Kidney epithelial cell (primary cell): ENCODE data around the gene IQCC. TPM values are rescaled to one million over a fixed set of nuclear protein-coding genes. Genes with fewer than 3 reads are reported as not detected.

Experiments
- DNase-seq: peaks from one replicate; pipeline ENCODE4 v3.0.0-alpha.2; 2010; ENCODE audit warnings: low read depth
- H3K27me3 ChIP-seq: 2 replicates; pipeline ENCODE4 v1.6.0; 2011; ENCODE audit warnings: low read length; ENCODE audit not compliant: control insufficient read depth, insufficient read depth
- H3K36me3 ChIP-seq: 2 replicates; pipeline ENCODE4 v1.5.1; 2011; ENCODE audit warnings: low read length; ENCODE audit not compliant: control insufficient read depth, insufficient read depth
- H3K4me3 ChIP-seq: 2 replicates; pipeline ENCODE4 v1.5.1; 2011; ENCODE audit warnings: low read depth, mild to moderate bottlenecking, control low read depth, low read length
- CTCF ChIP-seq: IDR thresholded peaks from 2 replicates; pipeline ENCODE4 v1.5.1; 2011; ENCODE audit warnings: mild to moderate bottlenecking, moderate library complexity, low read length, control low read depth, inconsistent platforms; ENCODE audit not compliant: insufficient read depth, poor library complexity, severe bottlenecking
- total RNA-seq: library from RNA; depleted of rRNA; stranded (reverse); fragments of >200 nt; gene quantifications from 2 replicates; pipeline ENCODE4 v1.2.3, GENCODE V29; 2015

Gene IQCC
- total RNA-seq, 1 donor from 2014 or later: 2.5 TPM

DNA sequence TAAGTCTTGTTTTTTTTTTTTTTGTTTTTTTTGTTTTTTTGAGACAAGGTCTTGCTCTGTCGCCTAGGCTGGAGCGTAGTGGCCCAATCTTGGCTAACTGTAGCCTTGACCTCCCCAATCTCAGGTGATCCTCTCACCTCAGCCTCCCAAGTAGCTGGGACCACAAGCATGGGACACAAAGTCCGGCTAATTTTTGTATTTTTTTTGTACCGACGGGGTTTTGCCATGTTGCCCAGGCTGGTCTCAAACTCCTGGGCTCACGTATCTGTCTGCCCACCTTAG lies 51.7 kb downstream of the IQCC start:
- Histone ChIP-seq H3K36me3 (no peaks in the 10 kb centered on the region), H3K27me3 (no peaks in the 10 kb centered on the region), H3K4me3 (no peak overlapping the region)
- no peak for DNase-seq
- TF ChIP-seq CTCF: no peak

Other genes starting within 250 kb of the IQCC start
- 95.8 and 110 TPM in 2 replicates for gene KHDRBS1, start 191.8 kb upstream of the IQCC start, total RNA-seq
- 5.2 and 5.8 TPM in 2 replicates for gene TMEM39B, start 132.7 kb upstream of the IQCC start, total RNA-seq
- gene KPNA6, start 97.6 kb upstream of the IQCC start, total RNA-seq: 46.5 and 47.0 TPM in 2 replicates
- 69.6 and 74.8 TPM in 2 replicates for gene TXLNA, start 26.0 kb upstream of the IQCC start, total RNA-seq
- 7.0 and 8.8 TPM in 2 replicates for gene CCDC28B, start 5.1 kb upstream of the IQCC start, total RNA-seq
- gene DCDC2B, start 3.4 kb downstream of the IQCC start, total RNA-seq: not detected in 2 replicates
- gene TMEM234, start 16.7 kb downstream of the IQCC start, total RNA-seq: 20.2 and 21.1 TPM in 2 replicates
- 265 and 275 TPM in 2 replicates for gene EIF3I, start 16.7 kb downstream of the IQCC start, total RNA-seq
- gene FAM167B, start 41.6 kb downstream of the IQCC start, total RNA-seq: 2.7 TPM in 1 of 2 replicates, not detected in the other
- gene LCK, start 45.6 kb downstream of the IQCC start, total RNA-seq: 6.2 and 10.3 TPM in 2 replicates
- 72.3 and 85.7 TPM in 2 replicates for gene HDAC1, start 86.4 kb downstream of the IQCC start, total RNA-seq
- gene MARCKSL1, start 130.6 kb downstream of the IQCC start, total RNA-seq: 184 and 187 TPM in 2 replicates
- 3.4 and 7.5 TPM in 2 replicates for gene FAM229A, start 156.8 kb downstream of the IQCC start, total RNA-seq
- gene TSSK3, start 156.9 kb downstream of the IQCC start, total RNA-seq: not detected in 2 replicates
- gene BSDC1, start 188.8 kb downstream of the IQCC start, total RNA-seq: 81.6 and 83.6 TPM in 2 replicates